ENCODE data around the gene SRC. TPM values are rescaled to one million over a fixed set of nuclear protein-coding genes. Genes with fewer than 3 reads are reported as not detected.

SRC gene
- total and polyA plus RNA-seq, 2 of the 8 experiments (the other 6 are each of a cell fraction or from before 2014, with no cell fraction given) = 27.6 to 28.8 TPM

GRCh38 chr20:37432606-37433005 is 86.7 kb downstream of the SRC start:
- Histone ChIP-seq H3K9me3 (ENCODE audit: insufficient read depth in 2 of 2, low read depth in 1 of 2, low read length in 1 of 2) (no peaks in the 10 kb centered on the region), H3K79me2 (ENCODE audit: control insufficient read depth in 1 of 2, insufficient read depth in 2 of 2, low read length in 2 of 2) (no peaks in the 10 kb centered on the region), H3K36me3 (ENCODE audit: control insufficient read depth in 2 of 4, insufficient read depth in 4 of 4, low read length in 3 of 4) (no peaks in the 10 kb centered on the region), H3K79me1 (ENCODE audit: low read depth, low read length) (no peaks in the 10 kb centered on the region), H3K4me2 (ENCODE audit: insufficient read depth in 1 of 2, low read depth in 2 of 2, low read length in 2 of 2) (no peak overlapping the region), H3K4me1 (replicated peaks in 1 of 4; ENCODE audit: control insufficient read depth in 3 of 4, insufficient read depth in 4 of 4, low read length in 3 of 4) (no peaks in the 10 kb centered on the region; a peak in 1 of 7 replicates), H2BK120ac (replicated peaks; ENCODE audit: low read depth, low read length) (no peak overlapping the region), H2BK20ac (ENCODE audit: low read length) (no peak overlapping the region), H2BK15ac (ENCODE audit: low read length) (no peak overlapping the region), H3K4me3 (ENCODE audit: extremely low read depth in 1 of 4, insufficient read depth in 2 of 4, low read depth in 3 of 4, low read length in 4 of 4) (no peak overlapping the region), H2AK5ac (ENCODE audit: low read depth, low read length) (no peak overlapping the region), H2BK12ac (ENCODE audit: low read depth, low read length) (no peak overlapping the region), H3K23ac (ENCODE audit: insufficient read length) (no peak overlapping the region), H3K9ac (replicated peaks in 1 of 4; ENCODE audit: extremely low read depth in 1 of 4, low read depth in 3 of 4, low read length in 3 of 4) (no peak overlapping the region), H3K27me3 (replicated peaks in 1 of 4; ENCODE audit: control insufficient read depth in 3 of 4, extremely low read depth in 1 of 4, insufficient read depth in 3 of 4, low read length in 3 of 4) (no peaks in the 10 kb centered on the region; a peak in 3 of 7 replicates), H4K20me1 (replicated peaks in 1 of 2; ENCODE audit: control insufficient read depth in 1 of 2, insufficient read depth in 2 of 2, low read length in 2 of 2) (peaks cover 0 to 3% of the 10 kb centered on the region in 2 experiments), H2AFZ (ENCODE audit: low read length) (no peak overlapping the region), H4K5ac (ENCODE audit: insufficient read length, low read depth, low read length) (no peak overlapping the region), H4K8ac (ENCODE audit: extremely low read depth, insufficient read depth, low read length) (no peak overlapping the region), H3K56ac (replicated peaks; ENCODE audit: insufficient read length, low read depth, low read length) (no peak overlapping the region), H3K14ac (ENCODE audit: insufficient read length) (no peak overlapping the region), H2BK5ac (ENCODE audit: low read depth, low read length) (no peak overlapping the region), H3K23me2 (ENCODE audit: low read depth, low read length) (peaks cover 8% of the 10 kb centered on the region; the same call in 1 of the 2 replicates), H3K4ac (replicated peaks; ENCODE audit: insufficient read length, low read depth, low read length) (no peak overlapping the region), H3K27ac (ENCODE audit: low read depth, low read length) (no peak overlapping the region), H4K91ac (replicated peaks; ENCODE audit: insufficient read length, low read length) (no peak overlapping the region), H3K18ac (ENCODE audit: extremely low read depth, low read length) (no peak overlapping the region)
- no peak for FAIRE-seq
- TF ChIP-seq USF2 (IDR thresholded peaks at IDR 0.05; ENCODE audit: low read length) = no peak
- CTCF ChIA-PET (ENCODE audit: partially characterized antibody) = interaction anchor here (1.7 kb wide), 1 partner anchor 87 kb away, joined by 6 read pairs; no protein-coding TSS in a partner anchor
- no peak for DNase-seq (ENCODE audit: low read depth in 1 of 2, low spot score in 2 of 2)
- POLR2A ChIA-PET (ENCODE audit: partially characterized antibody) = interaction anchor here (1.8 kb wide), 1 partner anchor 19 kb away, joined by 5 read pairs; no protein-coding TSS in a partner anchor
- 86% methylated on average over 1 of the region's 1 CpG; no CpG with 5 or more reads in 1 of the 2 experiments for WGBS, 2 experiments (ENCODE audit: extremely low coverage in 1 of 2, insufficient coverage in 1 of 2, insufficient read length in 1 of 2, insufficient replicate concordance in 2 of 2, low coverage in 1 of 2, low lambda C conversion rate in 2 of 2, missing lambda C conversion rate in 1 of 2)

Measured in H1 (cell line).